ENCODE results near the gene NMS.

GRCh38 chr2:100520224-100520623 is 49.9 kb downstream of the NMS start:
- TF ChIP-seq CTCF (IDR thresholded peaks at IDR 0.05), result no peak
- TF ChIP-seq EZH2 (IDR thresholded peaks at IDR 0.05; ENCODE audit: borderline replicate concordance, insufficient read depth, low read depth, low read length, poor library complexity, severe bottlenecking), result no peak
